ENCODE measurements around the gene TJAP1.

Gene TJAP1

GRCh38 chr6:43451939-43452338, 25.4 kb upstream of the TJAP1 start:
- peaks cover 14% of the 10 kb centered on the region for H3K4me1 ChIP-seq (ENCODE audit: insufficient read depth, low read length, severe bottlenecking)
- H3F3A ChIP-seq (ENCODE audit: insufficient read depth, low read length) = no peaks in the 10 kb centered on the region
- no peaks in the 10 kb centered on the region for H4K20me1 ChIP-seq (ENCODE audit: insufficient read depth, low read length)
- H3K4me3 ChIP-seq (ENCODE audit: low read depth, low read length, poor library complexity, severe bottlenecking) = no peak overlapping the region
- no peak overlapping the region for H3K4me2 ChIP-seq (ENCODE audit: low read length)
- no peaks in the 10 kb centered on the region for H3K27me3 ChIP-seq (ENCODE audit: insufficient read depth, low read length)
- no peaks in the 10 kb centered on the region for H3K9me3 ChIP-seq (ENCODE audit: low read length)
- peaks cover 50% of the 10 kb centered on the region for H3K36me3 ChIP-seq (ENCODE audit: insufficient read depth, low read length)
- H3K9me2 ChIP-seq (ENCODE audit: low read depth, low read length) = no peaks in the 10 kb centered on the region
- H2AFZ ChIP-seq (ENCODE audit: low read length) = no peak overlapping the region
- H3K9ac ChIP-seq (ENCODE audit: low read length) = no peak overlapping the region
- H3K79me2 ChIP-seq (ENCODE audit: insufficient read depth, low read length) = no peaks in the 10 kb centered on the region
- H3K27ac ChIP-seq (ENCODE audit: low read depth, low read length, poor library complexity, severe bottlenecking) = no peak overlapping the region
- no peak for TF ChIP-seq EZH2 (IDR thresholded peaks at IDR 0.05; ENCODE audit: borderline replicate concordance, low read length)
- TF ChIP-seq CTCF (IDR thresholded peaks at IDR 0.05; ENCODE audit: low read length) = no peak

- no peaks in the 10 kb centered on the region for H3K9me3 ChIP-seq (ENCODE audit: low read length)
- H3K4me3 ChIP-seq (ENCODE audit: low read depth, low read length, poor library complexity, severe bottlenecking) = no peak overlapping the region
Measured at GRCh38 chr6:43452896-43453295, 24.5 kb upstream of the TJAP1 start.

GRCh38 chr6:43453831-43454230, 23.5 kb upstream of the TJAP1 start:
- no peak overlapping the region for H3K27ac ChIP-seq (ENCODE audit: low read depth, low read length, poor library complexity, severe bottlenecking)
- no peaks in the 10 kb centered on the region for H3K9me2 ChIP-seq (ENCODE audit: low read depth, low read length)
- H3K4me1 ChIP-seq (ENCODE audit: insufficient read depth, low read length, severe bottlenecking) = peaks cover 20% of the 10 kb centered on the region
- H3K9ac ChIP-seq (ENCODE audit: low read length) = no peak overlapping the region
- no peak for TF ChIP-seq CTCF (IDR thresholded peaks at IDR 0.05; ENCODE audit: low read length)
- no peak for TF ChIP-seq EZH2 (IDR thresholded peaks at IDR 0.05; ENCODE audit: borderline replicate concordance, low read length)
- H2AFZ ChIP-seq (ENCODE audit: low read length) = no peak overlapping the region
- H3K79me2 ChIP-seq (ENCODE audit: insufficient read depth, low read length) = no peaks in the 10 kb centered on the region
- peaks cover 32% of the 10 kb centered on the region for H3K36me3 ChIP-seq (ENCODE audit: insufficient read depth, low read length)
- H4K20me1 ChIP-seq (ENCODE audit: insufficient read depth, low read length) = no peaks in the 10 kb centered on the region
- no peak overlapping the region for H3K4me2 ChIP-seq (ENCODE audit: low read length)
- no peaks in the 10 kb centered on the region for H3K9me3 ChIP-seq (ENCODE audit: low read length)
- H3K27me3 ChIP-seq (ENCODE audit: insufficient read depth, low read length) = no peaks in the 10 kb centered on the region
- no peaks in the 10 kb centered on the region for H3F3A ChIP-seq (ENCODE audit: insufficient read depth, low read length)
- no peak overlapping the region for H3K4me3 ChIP-seq (ENCODE audit: low read depth, low read length, poor library complexity, severe bottlenecking)

More at GRCh38 chr6:43452896-43453295, 24.5 kb upstream of the TJAP1 start:
- Histone ChIP-seq H2AFZ (ENCODE audit: low read length) (no peak overlapping the region), H3F3A (ENCODE audit: insufficient read depth, low read length) (no peaks in the 10 kb centered on the region), H4K20me1 (ENCODE audit: insufficient read depth, low read length) (no peaks in the 10 kb centered on the region), H3K36me3 (ENCODE audit: insufficient read depth, low read length) (peaks cover 41% of the 10 kb centered on the region), H3K79me2 (ENCODE audit: insufficient read depth, low read length) (no peaks in the 10 kb centered on the region), H3K27me3 (ENCODE audit: insufficient read depth, low read length) (no peaks in the 10 kb centered on the region), H3K27ac (ENCODE audit: low read depth, low read length, poor library complexity, severe bottlenecking) (no peak overlapping the region), H3K4me2 (ENCODE audit: low read length) (no peak overlapping the region), H3K4me1 (ENCODE audit: insufficient read depth, low read length, severe bottlenecking) (peaks cover 20% of the 10 kb centered on the region), H3K9me2 (ENCODE audit: low read depth, low read length) (no peaks in the 10 kb centered on the region), H3K9ac (ENCODE audit: low read length) (no peak overlapping the region)
- TF ChIP-seq CTCF (IDR thresholded peaks at IDR 0.05; ENCODE audit: low read length) (no peak), EZH2 (IDR thresholded peaks at IDR 0.05; ENCODE audit: borderline replicate concordance, low read length) (no peak)

Data from OCI-LY1 (cell line).